GM21825 (cell line): ENCODE results near the gene CARMIL1.
"Not testable (repeated sequence)": the region's sequence is repeated elsewhere in the genome, so short reads cannot be mapped to it uniquely, and the experiment has no call there.

Experiments
- ATAC-seq: cut with Tn5 transposase; IDR thresholded peaks from one replicate; pipeline ENCODE4 v1.9.1; 2021; ENCODE audit warnings: mild to moderate bottlenecking, moderate library complexity; ENCODE audit not compliant: unreplicated experiment

The CARMIL1 gene

GRCh38 chr6:25366903-25367545 is 87.8 kb downstream of the CARMIL1 start:
- ATAC-seq, result peak; percentile 40

DNA sequence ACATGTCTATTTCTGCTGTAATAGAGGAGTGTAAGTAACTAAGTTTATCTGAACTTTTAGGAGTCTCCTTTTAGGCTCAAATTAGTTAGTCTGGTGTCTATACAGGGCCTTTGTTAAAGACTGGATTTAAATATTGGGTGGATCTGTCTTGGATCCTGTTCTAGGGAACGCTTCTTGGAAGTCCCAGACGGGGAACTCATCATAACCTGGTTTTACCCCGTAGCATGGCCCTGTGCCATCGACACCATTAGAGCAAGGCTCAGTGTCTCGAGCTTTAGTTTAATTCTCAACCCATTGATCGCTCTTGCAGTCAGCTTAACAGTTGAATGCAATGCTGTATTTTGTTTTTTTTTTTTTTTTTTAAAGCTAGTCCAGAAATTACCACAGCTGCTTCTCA is 89.9 kb downstream of the CARMIL1 start:
- no peak for ATAC-seq

DNA sequence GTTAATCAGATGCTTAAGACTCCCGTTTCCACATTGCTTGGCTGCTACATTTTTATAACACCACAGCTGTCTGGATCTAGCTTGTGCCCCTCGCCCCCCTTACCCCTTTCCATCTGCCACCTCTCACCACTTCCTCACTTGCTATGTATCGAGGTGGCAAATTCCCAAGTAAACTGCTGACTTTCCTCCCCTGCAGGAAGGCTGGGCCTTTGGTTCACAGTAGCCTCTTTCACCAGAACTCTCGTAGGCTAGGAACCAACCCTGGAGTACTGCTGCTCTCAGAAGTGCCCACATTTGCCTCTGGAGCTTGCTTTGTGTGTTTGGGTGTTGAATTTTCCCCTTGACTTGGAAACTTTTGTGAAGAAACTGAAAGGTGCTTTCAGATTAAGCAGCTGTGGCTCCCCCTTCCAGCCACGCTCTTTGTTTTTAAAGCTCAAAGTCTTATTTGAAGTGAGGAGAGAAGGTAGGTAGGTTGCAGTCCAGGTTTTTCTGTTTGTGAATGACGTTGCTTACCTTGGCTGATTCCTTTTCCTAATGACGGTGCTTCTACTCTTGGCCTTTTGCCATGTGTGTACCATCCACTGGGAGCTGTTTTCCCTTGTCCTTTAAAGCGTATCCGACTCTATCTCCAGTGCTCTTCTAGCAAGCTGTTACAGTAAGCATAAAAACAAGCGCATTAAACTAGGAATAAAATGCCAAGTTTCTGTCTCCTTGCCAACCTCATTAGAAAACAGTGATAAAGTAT is 90.4 kb downstream of the CARMIL1 start:
- ATAC-seq, result no peak

- ATAC-seq, result no peak
Measured at GRCh38 chr6:25370178-25371036, 91.2 kb downstream of the CARMIL1 start.

DNA sequence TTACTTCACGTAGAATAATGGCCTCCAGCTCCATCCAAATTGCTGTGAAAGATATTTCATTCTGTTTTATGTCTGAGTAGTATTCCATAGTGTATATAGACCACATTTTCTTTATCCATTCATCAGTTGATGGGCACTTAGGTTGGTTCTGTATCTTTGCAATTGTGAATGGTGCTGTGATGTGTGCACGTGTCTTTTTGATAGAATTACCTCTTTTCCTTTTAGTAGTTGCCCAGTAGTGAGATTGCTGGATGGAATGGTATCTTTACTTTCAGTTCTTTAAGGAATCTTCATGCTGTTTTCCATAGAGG is 91.8 kb downstream of the CARMIL1 start:
- no peak for ATAC-seq

DNA sequence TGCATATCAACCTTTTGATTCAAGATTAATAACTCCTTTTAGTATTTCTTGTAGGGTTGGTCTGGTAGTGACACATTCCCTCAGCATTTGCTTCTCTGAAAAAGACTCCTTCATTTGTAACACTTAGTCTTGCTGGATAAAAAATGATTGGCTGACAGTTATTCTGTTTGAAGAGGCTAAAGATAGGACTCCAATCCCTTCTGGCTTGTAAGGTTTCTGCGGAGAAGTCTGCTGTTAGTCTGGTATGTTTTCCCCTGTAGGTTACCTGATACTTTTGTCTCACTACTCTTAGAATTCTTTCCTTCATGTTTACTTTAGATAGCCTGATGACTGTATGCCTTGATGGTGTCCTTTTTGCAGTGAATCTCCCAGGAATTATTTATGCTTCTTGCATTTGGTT is 96.0 kb downstream of the CARMIL1 start:
- ATAC-seq, result no peak

GRCh38 chr6:25377664-25378063 is 98.5 kb downstream of the CARMIL1 start:
- ATAC-seq, result no peak

DNA sequence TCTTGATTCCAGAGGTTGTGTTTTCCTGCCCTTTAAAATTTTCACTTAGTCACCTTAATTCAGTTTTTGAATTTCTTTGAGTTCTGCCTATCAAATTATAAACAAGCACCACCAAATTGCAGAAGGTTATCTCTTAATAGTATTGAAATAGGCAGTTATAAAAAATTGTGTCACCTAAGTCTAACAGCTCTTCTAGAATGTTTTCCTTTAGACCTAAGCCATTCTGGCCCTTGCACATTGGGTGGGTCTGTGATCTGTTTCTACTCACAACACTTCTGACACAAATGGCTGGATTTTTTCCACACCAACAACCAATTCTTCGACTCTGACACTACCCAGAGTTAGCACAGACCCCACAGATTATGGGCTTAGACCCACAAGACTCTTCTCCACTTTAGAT is 101.9 kb downstream of the CARMIL1 start:
- ATAC-seq, result no peak

- ATAC-seq, result not testable (repeated sequence)
Measured at GRCh38 chr6:25382476-25382875, 103.3 kb downstream of the CARMIL1 start.

DNA sequence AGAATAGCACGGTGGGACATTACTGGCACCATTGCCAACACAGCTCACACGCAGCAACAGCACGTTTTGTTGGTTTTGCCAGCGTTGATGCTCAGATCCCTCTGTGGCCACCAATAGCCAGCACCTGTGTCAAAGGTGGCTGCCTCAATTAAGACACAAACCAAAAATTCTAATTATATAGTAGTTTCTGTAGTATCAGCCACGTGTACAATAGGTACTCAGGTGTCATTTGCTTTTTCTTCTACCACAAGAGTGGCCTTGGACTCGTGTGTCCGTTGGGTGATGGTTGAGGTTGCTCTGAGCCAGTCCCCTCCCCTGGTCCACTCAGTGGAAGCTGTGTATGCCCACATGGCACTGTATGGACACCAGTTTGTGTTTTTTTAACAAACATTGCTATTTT is 105.1 kb downstream of the CARMIL1 start:
- ATAC-seq, result no peak

DNA sequence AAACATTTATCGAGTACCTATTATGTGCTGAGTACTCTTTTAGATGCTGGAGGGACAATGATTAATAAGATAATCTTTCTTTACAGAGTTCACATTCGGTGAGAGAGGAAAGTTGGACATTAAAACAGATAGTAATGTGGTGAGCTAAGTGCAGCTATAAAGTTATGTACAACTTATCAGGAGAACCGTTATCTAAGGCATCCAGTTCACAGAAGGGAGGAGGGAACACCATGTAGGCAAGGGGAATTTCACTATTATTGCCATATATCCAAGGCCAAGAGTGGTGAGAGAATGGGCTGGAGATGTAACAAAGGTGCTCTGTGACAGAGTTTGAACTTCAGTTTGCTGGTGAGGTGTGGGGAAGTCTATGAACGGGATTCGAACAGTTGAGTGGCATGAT is 105.8 kb downstream of the CARMIL1 start:
- ATAC-seq, result no peak

- peak; percentile 73 for ATAC-seq
Measured at GRCh38 chr6:25387483-25387882, 108.3 kb downstream of the CARMIL1 start.

DNA sequence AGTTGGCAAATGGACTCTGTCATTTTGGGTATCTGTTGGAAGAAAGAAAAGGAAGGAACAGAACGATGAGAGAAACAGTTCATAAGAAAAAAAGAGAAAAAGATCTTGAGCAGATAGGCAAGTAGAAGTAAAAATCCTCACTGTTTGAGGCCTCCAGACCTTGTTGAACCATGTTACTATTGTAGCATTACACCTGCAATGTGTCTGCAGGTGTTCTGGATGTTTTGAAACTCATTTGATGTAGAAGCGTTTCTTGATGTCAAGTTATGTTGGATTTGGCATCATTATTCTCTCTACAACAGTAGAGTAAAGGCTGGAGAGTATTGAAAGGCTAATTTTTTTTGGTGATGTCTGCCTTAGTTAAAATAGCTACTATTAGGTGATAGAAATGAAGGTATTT is 108.7 kb downstream of the CARMIL1 start:
- peak; percentile 12 for ATAC-seq

GRCh38 chr6:25388776-25389175 is 109.6 kb downstream of the CARMIL1 start:
- ATAC-seq, result no peak

- ATAC-seq, result no peak
Measured at GRCh38 chr6:25389471-25389870, 110.3 kb downstream of the CARMIL1 start.

DNA sequence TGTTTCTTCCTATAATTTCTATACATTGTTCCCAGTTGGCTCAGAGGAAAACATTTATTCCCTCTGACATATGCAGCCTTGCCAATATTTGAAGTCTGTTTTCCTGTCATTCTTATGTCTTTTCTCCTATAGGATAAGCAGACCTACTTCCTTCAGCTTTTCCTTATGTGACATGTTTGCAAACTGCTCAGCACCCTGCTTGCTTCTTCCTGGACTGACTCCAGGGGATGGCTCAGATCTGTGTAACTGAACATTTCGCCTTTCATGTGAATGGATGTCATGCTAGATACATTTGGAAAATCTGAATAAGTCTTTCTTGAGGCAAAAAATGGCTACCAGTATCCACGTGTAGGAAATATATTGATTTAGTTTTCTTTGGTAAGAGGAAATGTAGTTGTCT is 113.2 kb downstream of the CARMIL1 start:
- ATAC-seq, result no peak

DNA sequence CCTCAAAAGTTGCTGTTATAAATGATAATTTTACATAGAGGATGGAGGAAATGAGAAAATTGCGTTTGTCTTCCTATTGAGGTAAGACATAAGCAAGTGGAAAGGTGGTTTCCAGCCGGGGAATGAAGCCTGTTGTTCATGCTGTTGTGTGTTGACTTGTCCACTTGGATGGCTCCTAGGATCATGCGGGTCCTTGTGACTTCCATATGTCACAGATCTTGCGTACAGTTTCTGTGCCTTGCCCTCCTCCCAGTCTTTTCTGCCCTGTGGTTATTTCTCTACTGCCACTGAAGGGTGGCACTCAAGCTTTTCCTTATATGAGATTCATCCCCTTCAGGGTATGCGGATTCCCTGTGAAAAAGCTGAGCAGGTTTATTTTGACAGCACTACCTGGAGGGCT is 116.6 kb downstream of the CARMIL1 start:
- ATAC-seq, result no peak

DNA sequence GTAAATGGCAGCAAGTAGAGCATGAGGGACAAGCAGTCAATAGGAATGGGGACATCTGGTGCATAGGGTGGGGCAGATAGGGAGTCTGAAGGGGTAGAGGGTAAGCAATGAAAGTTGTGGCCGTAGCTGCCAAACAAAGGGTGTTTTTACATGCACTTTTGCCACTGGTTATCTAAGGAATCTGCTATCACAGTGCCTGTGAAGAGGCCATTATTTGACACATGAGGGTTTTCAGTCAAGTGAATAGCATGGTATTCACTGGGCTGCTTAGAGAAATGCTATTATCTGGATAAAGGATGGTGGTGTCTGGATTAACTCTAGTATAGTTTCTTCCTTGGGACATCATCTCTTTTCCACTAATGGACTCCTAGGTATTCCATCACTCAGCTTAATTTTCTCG is 118.2 kb downstream of the CARMIL1 start:
- no peak for ATAC-seq

DNA sequence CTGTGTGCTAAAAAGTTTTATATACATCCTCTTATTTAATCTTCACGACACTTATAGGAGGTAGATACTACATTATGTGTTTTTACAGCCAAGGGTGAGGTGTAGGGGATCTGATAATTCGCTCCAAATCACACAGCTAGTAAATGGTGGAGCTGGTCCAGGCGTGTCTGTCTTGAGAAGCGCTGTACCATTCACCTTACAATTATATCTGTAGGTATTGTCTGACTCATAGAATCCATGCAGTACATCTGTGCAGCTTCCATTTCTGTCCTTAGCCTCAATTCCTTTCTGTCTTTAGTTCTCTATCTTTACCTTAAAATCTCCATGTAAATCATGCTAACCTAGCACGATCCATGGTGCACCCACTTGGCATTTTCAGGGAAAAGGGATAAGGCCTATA is 120.7 kb downstream of the CARMIL1 start:
- no peak for ATAC-seq

DNA sequence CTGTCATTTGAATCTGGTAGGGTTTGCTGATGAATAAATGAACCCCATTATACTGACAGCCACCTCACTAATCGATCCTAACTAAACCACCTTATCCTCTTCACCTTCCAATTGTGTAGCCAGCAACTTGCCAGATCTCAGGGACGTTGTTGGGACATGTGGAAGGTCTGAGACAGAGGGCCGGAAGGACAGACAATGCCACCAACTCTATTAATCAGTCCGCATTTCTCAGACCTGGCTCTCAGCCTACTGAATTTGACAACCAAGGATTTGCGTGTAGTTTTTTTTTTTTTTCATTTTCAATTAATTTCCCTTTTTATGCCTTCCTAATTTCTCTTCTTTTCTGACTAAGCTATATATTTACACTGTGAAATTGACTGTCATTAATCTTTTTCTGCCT is 122.5 kb downstream of the CARMIL1 start:
- ATAC-seq, result no peak

DNA sequence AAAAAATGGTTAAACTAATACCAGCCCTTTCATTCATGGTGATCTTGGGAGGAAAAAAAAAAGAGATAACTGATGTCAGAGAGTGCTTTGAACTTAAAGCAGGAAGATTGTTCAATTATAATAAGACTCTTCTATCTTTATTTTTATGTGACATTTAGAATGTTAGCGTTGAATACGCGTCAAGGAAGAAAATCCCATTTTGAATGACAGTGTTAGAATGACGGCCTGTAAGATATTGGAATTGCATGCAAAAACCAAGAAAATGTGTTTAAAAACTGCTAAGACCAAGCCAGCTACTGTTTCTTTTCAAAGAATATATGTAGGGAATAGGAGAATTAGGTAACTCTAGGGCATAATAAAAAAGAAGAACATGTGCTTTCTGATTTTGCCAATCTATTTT is 123.0 kb downstream of the CARMIL1 start:
- no peak for ATAC-seq

DNA sequence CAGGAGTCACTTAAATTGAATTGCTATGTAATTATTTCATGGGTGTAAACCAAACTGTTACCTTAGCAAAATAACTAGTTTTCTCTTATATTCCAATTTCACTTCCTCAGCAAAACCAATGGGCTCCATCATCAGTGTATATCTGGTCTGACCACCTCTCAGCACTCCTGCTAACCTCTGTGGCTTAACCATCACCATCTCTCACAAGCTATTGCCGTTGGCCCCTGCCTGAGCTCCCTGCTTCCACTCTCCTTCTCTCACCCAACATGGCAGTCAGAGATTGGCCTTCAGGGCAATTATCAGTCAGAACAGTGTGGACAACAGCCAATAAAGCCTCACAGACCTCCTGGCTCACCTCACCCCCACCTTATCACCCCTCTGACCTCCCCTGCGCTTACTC is 124.0 kb downstream of the CARMIL1 start:
- no peak for ATAC-seq
